ENCODE data around the gene PCGF2.

GRCh38 chr17:38741461-38741860, 6.7 kb downstream of the PCGF2 start:
- TF ChIP-seq TAF1 (IDR thresholded peaks at IDR 0.05; ENCODE audit: borderline replicate concordance, low read depth, low read length) (no peak), ZNF274 (IDR thresholded peaks at IDR 0.05; ENCODE audit: insufficient read depth, insufficient read length) (no peak), KDM1A (IDR thresholded peaks at IDR 0.05; ENCODE audit: borderline replicate concordance) (no peak), BMI1 (IDR thresholded peaks at IDR 0.05; ENCODE audit: borderline replicate concordance) (no peak), ESRRA (IDR thresholded peaks at IDR 0.05; ENCODE audit: low read length) (no peak), NKRF (conservative IDR thresholded peaks at IDR 0.05) (no peak), POLR2AphosphoS5 (IDR thresholded peaks at IDR 0.05; ENCODE audit: low read length) (no peak)
- TF ChIP-seq, protein P1, sequence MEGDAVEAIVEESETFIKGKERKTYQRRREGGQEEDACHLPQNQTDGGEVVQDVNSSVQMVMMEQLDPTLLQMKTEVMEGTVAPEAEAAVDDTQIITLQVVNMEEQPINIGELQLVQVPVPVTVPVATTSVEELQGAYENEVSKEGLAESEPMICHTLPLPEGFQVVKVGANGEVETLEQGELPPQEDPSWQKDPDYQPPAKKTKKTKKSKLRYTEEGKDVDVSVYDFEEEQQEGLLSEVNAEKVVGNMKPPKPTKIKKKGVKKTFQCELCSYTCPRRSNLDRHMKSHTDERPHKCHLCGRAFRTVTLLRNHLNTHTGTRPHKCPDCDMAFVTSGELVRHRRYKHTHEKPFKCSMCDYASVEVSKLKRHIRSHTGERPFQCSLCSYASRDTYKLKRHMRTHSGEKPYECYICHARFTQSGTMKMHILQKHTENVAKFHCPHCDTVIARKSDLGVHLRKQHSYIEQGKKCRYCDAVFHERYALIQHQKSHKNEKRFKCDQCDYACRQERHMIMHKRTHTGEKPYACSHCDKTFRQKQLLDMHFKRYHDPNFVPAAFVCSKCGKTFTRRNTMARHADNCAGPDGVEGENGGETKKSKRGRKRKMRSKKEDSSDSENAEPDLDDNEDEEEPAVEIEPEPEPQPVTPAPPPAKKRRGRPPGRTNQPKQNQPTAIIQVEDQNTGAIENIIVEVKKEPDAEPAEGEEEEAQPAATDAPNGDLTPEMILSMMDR (IDR thresholded peaks at IDR 0.05 in 2 of 3, conservative IDR thresholded peaks at IDR 0.05 in 1 of 3; ENCODE audit: control insufficient read depth in 2 of 3, extremely low read depth in 1 of 3, insufficient read depth in 1 of 3, low read depth in 3 of 3, low read length in 3 of 3): no peak
- TF ChIP-seq, protein P2, sequence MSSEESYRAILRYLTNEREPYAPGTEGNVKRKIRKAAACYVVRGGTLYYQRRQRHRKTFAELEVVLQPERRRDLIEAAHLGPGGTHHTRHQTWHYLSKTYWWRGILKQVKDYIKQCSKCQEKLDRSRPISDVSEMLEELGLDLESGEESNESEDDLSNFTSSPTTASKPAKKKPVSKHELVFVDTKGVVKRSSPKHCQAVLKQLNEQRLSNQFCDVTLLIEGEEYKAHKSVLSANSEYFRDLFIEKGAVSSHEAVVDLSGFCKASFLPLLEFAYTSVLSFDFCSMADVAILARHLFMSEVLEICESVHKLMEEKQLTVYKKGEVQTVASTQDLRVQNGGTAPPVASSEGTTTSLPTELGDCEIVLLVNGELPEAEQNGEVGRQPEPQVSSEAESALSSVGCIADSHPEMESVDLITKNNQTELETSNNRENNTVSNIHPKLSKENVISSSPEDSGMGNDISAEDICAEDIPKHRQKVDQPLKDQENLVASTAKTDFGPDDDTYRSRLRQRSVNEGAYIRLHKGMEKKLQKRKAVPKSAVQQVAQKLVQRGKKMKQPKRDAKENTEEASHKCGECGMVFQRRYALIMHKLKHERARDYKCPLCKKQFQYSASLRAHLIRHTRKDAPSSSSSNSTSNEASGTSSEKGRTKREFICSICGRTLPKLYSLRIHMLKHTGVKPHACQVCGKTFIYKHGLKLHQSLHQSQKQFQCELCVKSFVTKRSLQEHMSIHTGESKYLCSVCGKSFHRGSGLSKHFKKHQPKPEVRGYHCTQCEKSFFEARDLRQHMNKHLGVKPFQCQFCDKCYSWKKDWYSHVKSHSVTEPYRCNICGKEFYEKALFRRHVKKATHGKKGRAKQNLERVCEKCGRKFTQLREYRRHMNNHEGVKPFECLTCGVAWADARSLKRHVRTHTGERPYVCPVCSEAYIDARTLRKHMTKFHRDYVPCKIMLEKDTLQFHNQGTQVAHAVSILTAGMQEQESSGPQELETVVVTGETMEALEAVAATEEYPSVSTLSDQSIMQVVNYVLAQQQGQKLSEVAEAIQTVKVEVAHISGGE (CRISPR knock-in tag; IDR thresholded peaks at IDR 0.05): no peak
- TF ChIP-seq, protein P3, sequence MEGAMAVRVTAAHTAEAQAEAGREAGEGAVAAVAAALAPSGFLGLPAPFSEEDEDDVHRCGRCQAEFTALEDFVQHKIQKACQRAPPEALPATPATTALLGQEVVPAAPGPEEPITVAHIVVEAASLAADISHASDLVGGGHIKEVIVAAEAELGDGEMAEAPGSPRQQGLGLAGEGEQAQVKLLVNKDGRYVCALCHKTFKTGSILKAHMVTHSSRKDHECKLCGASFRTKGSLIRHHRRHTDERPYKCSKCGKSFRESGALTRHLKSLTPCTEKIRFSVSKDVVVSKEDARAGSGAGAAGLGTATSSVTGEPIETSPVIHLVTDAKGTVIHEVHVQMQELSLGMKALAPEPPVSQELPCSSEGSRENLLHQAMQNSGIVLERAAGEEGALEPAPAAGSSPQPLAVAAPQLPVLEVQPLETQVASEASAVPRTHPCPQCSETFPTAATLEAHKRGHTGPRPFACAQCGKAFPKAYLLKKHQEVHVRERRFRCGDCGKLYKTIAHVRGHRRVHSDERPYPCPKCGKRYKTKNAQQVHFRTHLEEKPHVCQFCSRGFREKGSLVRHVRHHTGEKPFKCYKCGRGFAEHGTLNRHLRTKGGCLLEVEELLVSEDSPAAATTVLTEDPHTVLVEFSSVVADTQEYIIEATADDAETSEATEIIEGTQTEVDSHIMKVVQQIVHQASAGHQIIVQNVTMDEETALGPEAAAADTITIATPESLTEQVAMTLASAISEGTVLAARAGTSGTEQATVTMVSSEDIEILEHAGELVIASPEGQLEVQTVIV (IDR thresholded peaks at IDR 0.05; ENCODE audit: borderline replicate concordance, partially characterized antibody): no peak
- TF ChIP-seq, protein P4, sequence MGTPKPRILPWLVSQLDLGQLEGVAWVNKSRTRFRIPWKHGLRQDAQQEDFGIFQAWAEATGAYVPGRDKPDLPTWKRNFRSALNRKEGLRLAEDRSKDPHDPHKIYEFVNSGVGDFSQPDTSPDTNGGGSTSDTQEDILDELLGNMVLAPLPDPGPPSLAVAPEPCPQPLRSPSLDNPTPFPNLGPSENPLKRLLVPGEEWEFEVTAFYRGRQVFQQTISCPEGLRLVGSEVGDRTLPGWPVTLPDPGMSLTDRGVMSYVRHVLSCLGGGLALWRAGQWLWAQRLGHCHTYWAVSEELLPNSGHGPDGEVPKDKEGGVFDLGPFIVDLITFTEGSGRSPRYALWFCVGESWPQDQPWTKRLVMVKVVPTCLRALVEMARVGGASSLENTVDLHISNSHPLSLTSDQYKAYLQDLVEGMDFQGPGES (IDR thresholded peaks at IDR 0.05): no peak

All from GM12878 (cell line).